ENCODE data around the gene CCNB2. TPM values are rescaled to one million over a fixed set of nuclear protein-coding genes. Genes with fewer than 3 reads are reported as not detected.

Gene CCNB2
- total and polyA plus RNA-seq, 2 donors (not counting 3 experiments of a cell fraction or from before 2014, with no cell fraction given): 55.9 to 65.2 TPM

GRCh38 chr15:59173194-59173593 lies 68.2 kb downstream of the CCNB2 start:
- intact Hi-C loops (cut with micrococcal nuclease): no loop called here
- POLR2A ChIA-PET: no interaction called here

More at GRCh38 chr15:59173194-59173593, 68.2 kb downstream of the CCNB2 start:
- Histone ChIP-seq H3K4me3 (replicated peaks in 1 of 3; ENCODE audit: insufficient read depth in 1 of 3, low read depth in 1 of 3, low read length in 3 of 3) (no peak overlapping the region), H3K9me3 (replicated peaks; ENCODE audit: control insufficient read depth, insufficient read depth, low read length) (no peaks in the 10 kb centered on the region), H3K27me3 (ENCODE audit: control insufficient read depth in 2 of 2, insufficient read depth in 2 of 2, low read length in 2 of 2) (no peaks in the 10 kb centered on the region), H3K79me2 (ENCODE audit: control insufficient read depth, insufficient read depth, low read length) (no peaks in the 10 kb centered on the region), H4K20me1 (replicated peaks; ENCODE audit: control insufficient read depth, extremely low read depth, insufficient read depth, low read length) (no peaks in the 10 kb centered on the region), H3K27ac (ENCODE audit: insufficient read depth, low read depth, low read length) (no peak overlapping the region), H2AFZ (ENCODE audit: low read depth, low read length) (no peak overlapping the region), H3K4me2 (ENCODE audit: insufficient read depth, low read length) (no peak overlapping the region), H3K9me1 (replicated peaks; ENCODE audit: control insufficient read depth, extremely low read depth, insufficient read depth, low read length) (no peaks in the 10 kb centered on the region), H3K9ac (replicated peaks; ENCODE audit: extremely low read depth, insufficient read depth, low read length) (no peak overlapping the region), H3K4me1 (ENCODE audit: control insufficient read depth, extremely low read depth, insufficient read depth, low read length) (peaks cover 48% of the 10 kb centered on the region), H3K36me3 (ENCODE audit: control insufficient read depth in 2 of 2, extremely low read depth in 1 of 2, insufficient read depth in 2 of 2, low read length in 2 of 2) (peaks cover 8 to 10% of the 10 kb centered on the region in 2 experiments)
- dilution Hi-C loops (cut with MboI; ENCODE audit: extremely low pct_ligation_motif_present, low sequenced_read_pairs): no loop called here
- DNase-seq (ENCODE audit: low read depth, low spot score): no peak
- no peak for TF ChIP-seq POLR2AphosphoS5 (IDR thresholded peaks at IDR 0.05; ENCODE audit: insufficient read depth, low read depth, low read length)
- TF ChIP-seq JUN (IDR thresholded peaks at IDR 0.05; ENCODE audit: borderline replicate concordance, insufficient read depth, insufficient read length, low read depth): no peak
- TF ChIP-seq FOS (IDR thresholded peaks at IDR 0.05; ENCODE audit: borderline replicate concordance, insufficient read depth, low read length): no peak
- TF ChIP-seq MYC (IDR thresholded peaks at IDR 0.05; ENCODE audit: low read depth, low read length): no peak
- TF ChIP-seq EZH2 (IDR thresholded peaks at IDR 0.05; ENCODE audit: borderline replicate concordance, low read depth, low read length, severe bottlenecking): no peak
- no peak for TF ChIP-seq GATA2 (IDR thresholded peaks at IDR 0.05; ENCODE audit: insufficient read depth, insufficient read length, low read depth, low read length)
- TF ChIP-seq, protein P1, sequence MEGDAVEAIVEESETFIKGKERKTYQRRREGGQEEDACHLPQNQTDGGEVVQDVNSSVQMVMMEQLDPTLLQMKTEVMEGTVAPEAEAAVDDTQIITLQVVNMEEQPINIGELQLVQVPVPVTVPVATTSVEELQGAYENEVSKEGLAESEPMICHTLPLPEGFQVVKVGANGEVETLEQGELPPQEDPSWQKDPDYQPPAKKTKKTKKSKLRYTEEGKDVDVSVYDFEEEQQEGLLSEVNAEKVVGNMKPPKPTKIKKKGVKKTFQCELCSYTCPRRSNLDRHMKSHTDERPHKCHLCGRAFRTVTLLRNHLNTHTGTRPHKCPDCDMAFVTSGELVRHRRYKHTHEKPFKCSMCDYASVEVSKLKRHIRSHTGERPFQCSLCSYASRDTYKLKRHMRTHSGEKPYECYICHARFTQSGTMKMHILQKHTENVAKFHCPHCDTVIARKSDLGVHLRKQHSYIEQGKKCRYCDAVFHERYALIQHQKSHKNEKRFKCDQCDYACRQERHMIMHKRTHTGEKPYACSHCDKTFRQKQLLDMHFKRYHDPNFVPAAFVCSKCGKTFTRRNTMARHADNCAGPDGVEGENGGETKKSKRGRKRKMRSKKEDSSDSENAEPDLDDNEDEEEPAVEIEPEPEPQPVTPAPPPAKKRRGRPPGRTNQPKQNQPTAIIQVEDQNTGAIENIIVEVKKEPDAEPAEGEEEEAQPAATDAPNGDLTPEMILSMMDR (IDR thresholded peaks at IDR 0.05; ENCODE audit: extremely low read depth in 1 of 2, insufficient read depth in 1 of 2, low read depth in 1 of 2, low read length in 2 of 2): no peak
- no peak for TF ChIP-seq POLR2A (IDR thresholded peaks at IDR 0.05; ENCODE audit: low read depth, low read length)
- TF ChIP-seq, protein P2, sequence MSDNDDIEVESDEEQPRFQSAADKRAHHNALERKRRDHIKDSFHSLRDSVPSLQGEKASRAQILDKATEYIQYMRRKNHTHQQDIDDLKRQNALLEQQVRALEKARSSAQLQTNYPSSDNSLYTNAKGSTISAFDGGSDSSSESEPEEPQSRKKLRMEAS (IDR thresholded peaks at IDR 0.05; ENCODE audit: insufficient read depth, insufficient read length): no peak
- FAIRE-seq: no peak
- CTCF ChIA-PET: no interaction called here
- BruUV-seq (replicated peaks): no TSS peak

Measured in endothelial cell of umbilical vein (primary cell).